Left ventricle myocardium inferior (tissue), 1 donor: Measurements from ENCODE around the gene RELA. TPM values are rescaled to one million over a fixed set of nuclear protein-coding genes. Genes with fewer than 3 reads are reported as not detected.
"Not testable (repeated sequence)": the region's sequence is repeated elsewhere in the genome, so short reads cannot be mapped to it uniquely, and the experiment has no call there.

Experiments
- DNase-seq: peaks from one replicate; pipeline ENCODE4 v3.0.0-alpha.2; 2020
- H3K27ac ChIP-seq: fragments of 200-600 bp; replicated peaks from 2 replicates; pipeline ENCODE4 v1.8.0; 2021
- H3K27me3 ChIP-seq: fragments of 200-600 bp; 2 replicates; pipeline ENCODE4 v1.8.0; 2021; ENCODE audit warnings: low read depth
- H3K36me3 ChIP-seq: fragments of 200-600 bp; 2 replicates; pipeline ENCODE4 v1.8.0; 2021
- H3K4me1 ChIP-seq: fragments of 200-600 bp; 2 replicates; pipeline ENCODE4 v1.8.0; 2021
- H3K4me3 ChIP-seq: fragments of 200-600 bp; 2 replicates; pipeline ENCODE4 v1.8.0; 2021; ENCODE audit warnings: mild to moderate bottlenecking, moderate library complexity
- H3K9me3 ChIP-seq: fragments of 200-600 bp; replicated peaks from 2 replicates; pipeline ENCODE4 v1.8.0; 2021
- intact Hi-C: fragments of 100-400 bp; cut with micrococcal nuclease; formaldehyde crosslinking; loops from one replicate; pipeline ENCODE4 v1.11.0; 2022
- total RNA-seq: library from RNA; stranded (reverse); fragmentation: NEBNext Ultra II Directional; extraction: Animal tissue kit (Norgen Biotek cat#: 25700); gene quantifications from one replicate; pipeline ENCODE4 v1.2.1, GENCODE V29; 2021
- TF ChIP-seq, protein P1 (sequence below): fragments of 200-600 bp; IDR thresholded peaks from 2 replicates; pipeline ENCODE4 v1.8.0; 2021; ENCODE audit warnings: antibody characterized with exemption, mild to moderate bottlenecking, borderline replicate concordance
- donor health status: DM: no; HTN: yes; CAD: no; lungs with severe emphysema.

RELA gene
- total RNA-seq, 1 donor from 2014 or later, result 33.8 TPM

DNA sequence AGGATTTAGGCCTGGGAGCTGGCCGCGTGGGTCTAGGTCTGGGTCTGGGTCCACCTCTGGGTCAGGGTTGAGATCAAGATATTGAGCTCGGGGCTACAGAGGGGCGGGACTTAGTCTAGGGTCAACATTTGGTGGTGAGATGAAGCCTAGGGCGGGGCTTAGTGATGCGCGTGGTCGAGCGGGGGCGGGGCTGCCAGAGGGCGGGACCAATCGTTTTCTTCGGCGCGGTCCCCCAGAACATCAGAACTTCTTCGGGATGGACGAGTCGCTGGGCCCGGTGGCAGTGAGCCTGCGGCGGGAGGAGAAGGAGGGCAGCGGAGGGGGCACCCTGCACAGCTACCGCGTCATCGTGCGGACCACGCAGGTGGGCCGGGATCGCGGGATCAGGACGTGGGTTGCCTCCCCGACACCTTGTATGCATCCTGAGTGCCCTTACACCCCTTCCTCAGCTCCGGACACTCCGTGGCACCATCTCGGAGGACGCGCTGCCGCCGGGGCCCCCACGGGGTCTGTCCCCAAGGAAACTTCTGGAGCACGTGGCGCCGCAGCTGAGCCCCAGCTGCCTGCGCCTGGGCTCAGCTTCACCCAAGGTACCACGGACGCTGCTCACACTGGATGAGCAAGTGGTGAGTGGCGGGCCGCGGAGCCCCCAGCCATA, 20.6 kb downstream of the RELA start:
- H3K36me3 ChIP-seq, result peaks cover 57% of the 10 kb centered on the region
- no peak for DNase-seq
- intact Hi-C loops, result no loop called here
- H3K4me1 ChIP-seq, result peaks cover 59% of the 10 kb centered on the region
- peaks cover 10% of the 10 kb centered on the region for H3K27me3 ChIP-seq
- TF ChIP-seq, protein P1, sequence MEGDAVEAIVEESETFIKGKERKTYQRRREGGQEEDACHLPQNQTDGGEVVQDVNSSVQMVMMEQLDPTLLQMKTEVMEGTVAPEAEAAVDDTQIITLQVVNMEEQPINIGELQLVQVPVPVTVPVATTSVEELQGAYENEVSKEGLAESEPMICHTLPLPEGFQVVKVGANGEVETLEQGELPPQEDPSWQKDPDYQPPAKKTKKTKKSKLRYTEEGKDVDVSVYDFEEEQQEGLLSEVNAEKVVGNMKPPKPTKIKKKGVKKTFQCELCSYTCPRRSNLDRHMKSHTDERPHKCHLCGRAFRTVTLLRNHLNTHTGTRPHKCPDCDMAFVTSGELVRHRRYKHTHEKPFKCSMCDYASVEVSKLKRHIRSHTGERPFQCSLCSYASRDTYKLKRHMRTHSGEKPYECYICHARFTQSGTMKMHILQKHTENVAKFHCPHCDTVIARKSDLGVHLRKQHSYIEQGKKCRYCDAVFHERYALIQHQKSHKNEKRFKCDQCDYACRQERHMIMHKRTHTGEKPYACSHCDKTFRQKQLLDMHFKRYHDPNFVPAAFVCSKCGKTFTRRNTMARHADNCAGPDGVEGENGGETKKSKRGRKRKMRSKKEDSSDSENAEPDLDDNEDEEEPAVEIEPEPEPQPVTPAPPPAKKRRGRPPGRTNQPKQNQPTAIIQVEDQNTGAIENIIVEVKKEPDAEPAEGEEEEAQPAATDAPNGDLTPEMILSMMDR, result no peak
- peak overlapping the region; percentile 81 for H3K4me3 ChIP-seq
- no peaks in the 10 kb centered on the region for H3K9me3 ChIP-seq
- H3K27ac ChIP-seq, result peak overlapping the region; percentile 95

- H3K27me3 ChIP-seq, result peaks cover 3% of the 10 kb centered on the region
- H3K9me3 ChIP-seq, result no peaks in the 10 kb centered on the region
- no peak for DNase-seq
- H3K4me1 ChIP-seq, result peaks cover 62% of the 10 kb centered on the region
- TF ChIP-seq, protein P1, result no peak
- H3K4me3 ChIP-seq, result peak overlapping the region; percentile 81
- peaks cover 57% of the 10 kb centered on the region for H3K36me3 ChIP-seq
- peak overlapping the region; percentile 95 for H3K27ac ChIP-seq
- intact Hi-C loops, result no loop called here
Measured at GRCh38 chr11:65641297-65642013, 21.3 kb downstream of the RELA start.

DNA sequence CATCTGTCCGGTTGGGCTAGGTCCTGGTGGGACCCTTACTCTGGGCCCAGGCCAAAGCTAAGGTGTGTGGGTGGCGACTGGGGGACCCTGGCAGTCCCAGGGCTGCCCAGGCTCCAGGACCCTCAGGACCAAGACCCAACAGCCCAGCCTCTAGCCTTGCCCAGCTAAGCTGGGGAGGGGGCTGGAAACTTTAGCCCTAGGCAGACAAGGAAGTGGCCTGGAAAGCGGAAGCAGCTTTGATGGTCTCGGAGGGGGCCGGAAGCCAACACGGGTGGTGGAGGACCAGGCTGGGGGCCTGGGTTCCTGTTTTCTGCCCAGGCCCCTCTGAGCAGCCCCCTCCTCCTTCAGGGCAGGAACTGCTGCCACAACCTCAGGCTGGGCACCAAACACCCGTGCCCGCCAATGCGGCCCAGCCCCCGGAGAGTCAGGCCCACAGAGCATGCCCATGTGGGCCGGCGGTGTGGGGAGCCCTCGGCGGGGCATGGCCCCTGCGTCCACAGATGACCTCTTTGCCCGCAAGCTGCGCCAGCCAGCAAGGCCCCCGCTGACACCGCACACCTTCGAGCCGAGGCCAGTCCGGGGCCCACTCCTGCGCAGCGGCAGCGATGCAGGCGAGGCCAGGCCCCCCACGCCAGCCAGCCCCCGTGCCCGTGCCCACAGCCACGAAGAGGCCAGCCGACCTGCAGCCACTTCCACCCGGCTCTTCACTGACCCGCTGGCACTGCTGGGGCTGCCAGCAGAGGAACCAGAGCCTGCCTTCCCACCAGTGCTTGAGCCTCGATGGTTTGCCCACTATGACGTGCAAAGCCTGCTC, 22.0 kb downstream of the RELA start:
- TF ChIP-seq, protein P1, result no peak
- DNase-seq, result peak; percentile 64
- Histone ChIP-seq H3K27me3 (no peaks in the 10 kb centered on the region), H3K4me3 (peak overlapping the region; percentile 81), H3K4me1 (peaks cover 64% of the 10 kb centered on the region), H3K36me3 (peaks cover 57% of the 10 kb centered on the region), H3K27ac (peak overlapping the region; percentile 95), H3K9me3 (no peaks in the 10 kb centered on the region)
- intact Hi-C loops, result no loop called here

DNA sequence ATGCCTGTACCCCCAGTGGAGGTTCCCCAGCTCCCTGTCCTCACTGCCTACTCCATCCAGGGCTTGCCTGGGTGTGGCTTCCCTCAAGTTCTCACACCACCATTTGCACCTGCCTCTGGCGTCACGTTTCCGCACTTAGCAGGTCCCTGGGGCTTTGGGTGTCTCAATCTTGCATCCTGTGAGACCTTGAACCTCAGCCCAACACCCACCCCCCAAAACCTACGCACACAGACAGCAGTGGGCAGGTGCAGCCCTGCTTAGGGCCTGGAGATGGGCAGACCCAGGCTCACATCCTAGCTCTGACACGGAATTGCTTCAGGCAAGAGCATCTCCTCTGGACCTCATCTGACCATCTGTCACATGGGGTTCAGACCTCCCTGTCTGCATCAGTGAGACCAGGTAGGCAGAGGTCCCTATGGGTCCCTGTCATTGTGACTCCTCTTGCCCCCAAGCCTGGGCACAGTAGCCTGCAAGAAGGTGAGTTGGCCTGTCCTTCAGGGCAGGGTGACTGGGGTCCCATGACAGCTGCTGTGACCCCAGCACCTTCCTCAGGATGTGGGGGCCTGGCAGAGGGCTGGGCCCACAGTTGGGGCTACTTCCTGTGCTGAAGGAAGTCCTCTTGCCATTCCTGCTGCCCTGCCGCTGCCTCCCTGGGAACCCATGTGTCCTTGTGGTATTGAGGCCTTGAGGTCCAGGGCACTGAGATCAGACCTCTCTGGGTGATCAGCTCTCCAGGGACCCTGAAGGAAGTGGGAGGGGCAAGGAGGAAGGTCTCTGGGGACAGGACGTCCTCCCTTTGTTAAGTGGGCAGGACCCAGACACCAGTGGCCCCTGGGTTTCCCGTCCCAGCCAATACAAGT, 22.9 kb downstream of the RELA start:
- TF ChIP-seq, protein P1, result no peak
- peak overlapping the region; percentile 81 for H3K4me3 ChIP-seq
- no peaks in the 10 kb centered on the region for H3K9me3 ChIP-seq
- peaks cover 57% of the 10 kb centered on the region for H3K36me3 ChIP-seq
- H3K4me1 ChIP-seq, result peaks cover 64% of the 10 kb centered on the region
- intact Hi-C loops, result no loop called here
- peak overlapping the region; percentile 95 for H3K27ac ChIP-seq
- DNase-seq, result peak; percentile 45
- no peaks in the 10 kb centered on the region for H3K27me3 ChIP-seq

- peaks cover 59% of the 10 kb centered on the region for H3K36me3 ChIP-seq
- H3K4me3 ChIP-seq, result peak overlapping the region; percentile 81
- H3K9me3 ChIP-seq, DNase-seq, intact Hi-C loops, H3K27me3 ChIP-seq: not testable (repeated sequence)
- H3K27ac ChIP-seq, result peak overlapping the region; percentile 95
- H3K4me1 ChIP-seq, result peaks cover 64% of the 10 kb centered on the region
Measured at GRCh38 chr11:65639228-65639597, 23.5 kb downstream of the RELA start.
